SU-DHL-6 (cell line): ENCODE measurements around the gene CETP.

Source experiments
- CTCF ChIP-seq: fragments of 200-600 bp; sonication (generic); IDR thresholded peaks from one replicate; pipeline ENCODE4 v1.5.1; 2017; ENCODE audit warnings: antibody characterized with exemption, mild to moderate bottlenecking, low read length, moderate library complexity; ENCODE audit not compliant: insufficient read depth, poor library complexity, severe bottlenecking
- EZH2phosphoT487 ChIP-seq: fragments of 200-600 bp; sonication (generic), shearing (Covaris generic); conservative IDR thresholded peaks from 2 replicates; pipeline ENCODE4 v1.6.1; 2018; ENCODE audit warnings: mild to moderate bottlenecking, antibody characterized with exemption, low read length, moderate library complexity, mixed read lengths

DNA sequence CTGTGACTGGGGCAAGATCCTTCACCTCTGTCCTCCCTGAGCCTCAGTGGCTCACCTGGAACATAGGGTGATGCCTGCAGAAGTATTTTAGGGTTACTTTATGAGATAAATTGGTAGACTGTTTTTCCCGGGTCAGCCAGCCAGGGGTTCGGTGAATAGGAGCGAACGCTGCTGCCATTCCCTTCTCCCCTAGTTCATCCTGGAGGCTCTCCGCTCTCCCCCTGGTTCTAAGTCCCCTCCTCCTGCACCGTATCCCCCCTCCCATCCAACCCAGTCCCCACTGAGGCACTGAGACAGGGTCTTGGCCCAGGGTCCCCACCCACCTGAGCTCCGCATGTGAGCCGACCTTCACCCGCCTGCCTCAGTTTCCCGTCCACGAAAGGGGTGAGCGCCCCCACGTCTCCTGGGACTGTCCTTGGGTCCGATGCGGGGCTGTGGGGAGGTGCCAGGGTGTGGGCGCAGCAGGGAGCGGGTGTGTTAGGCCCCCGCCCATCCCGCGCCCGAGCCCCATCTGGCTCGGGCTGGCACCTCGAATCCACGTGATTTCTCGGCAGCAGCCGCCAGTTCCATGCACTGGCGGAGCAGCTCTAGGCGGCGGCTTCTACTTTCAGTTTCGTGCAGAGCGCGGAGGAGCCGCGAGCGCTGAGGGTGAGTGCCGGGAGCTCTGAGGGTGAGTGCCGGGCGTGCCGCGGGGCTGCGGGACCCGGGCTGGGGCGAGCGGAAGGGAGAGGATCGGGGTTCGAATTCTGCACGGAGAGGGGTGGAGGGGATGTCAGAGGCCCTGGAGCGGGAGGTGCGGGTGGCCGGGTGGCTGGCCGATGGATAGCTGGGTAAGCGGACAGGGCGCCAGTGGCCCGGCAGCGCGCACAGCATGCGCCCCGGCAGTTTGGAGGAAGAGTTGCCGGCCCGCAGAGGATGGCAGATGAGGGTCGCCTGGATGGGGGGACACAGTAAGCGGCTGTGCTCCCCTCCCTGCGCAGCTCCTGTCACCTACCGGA lies 27.5 kb downstream of the CETP start, which contains the start of gene NLRC5:
- TF ChIP-seq CTCF (no peak), EZH2phosphoT487 (no peak)
